ENCODE results near the gene SEC14L2.
A peak's percentile ranks its signal among the peaks of the same experiment; 100 is the strongest.
"Not testable (repeated sequence)": the region's sequence is repeated elsewhere in the genome, so short reads cannot be mapped to it uniquely, and the experiment has no call there.

The SEC14L2 gene

GRCh38 chr22:30426388-30427353, 29.9 kb downstream of the SEC14L2 start:
- DNase-seq (ENCODE audit: low read depth in 2 of 2) = peak; percentile 77 to 90

GRCh38 chr22:30427871-30428270, 31.1 kb downstream of the SEC14L2 start:
- no peak for DNase-seq (ENCODE audit: low read depth in 2 of 2)

- no peak for DNase-seq (ENCODE audit: low read depth in 2 of 2)
Measured at GRCh38 chr22:30429887-30430286, 33.1 kb downstream of the SEC14L2 start.

GRCh38 chr22:30430933-30431332, 34.1 kb downstream of the SEC14L2 start:
- DNase-seq (ENCODE audit: low read depth in 2 of 2) = no peak

GRCh38 chr22:30432096-30432495, 35.3 kb downstream of the SEC14L2 start:
- DNase-seq (ENCODE audit: low read depth in 2 of 2) = no peak

GRCh38 chr22:30432520-30432919, 35.7 kb downstream of the SEC14L2 start:
- no peak for DNase-seq (ENCODE audit: low read depth in 2 of 2)

- DNase-seq (ENCODE audit: low read depth in 2 of 2) = no peak
Measured at GRCh38 chr22:30433227-30433626, 36.4 kb downstream of the SEC14L2 start.

GRCh38 chr22:30433773-30434172, 37.0 kb downstream of the SEC14L2 start:
- no peak for DNase-seq (ENCODE audit: low read depth in 2 of 2)

GRCh38 chr22:30434843-30435242, 38.0 kb downstream of the SEC14L2 start:
- DNase-seq (ENCODE audit: low read depth in 2 of 2) = no peak

- DNase-seq (ENCODE audit: low read depth in 2 of 2) = peak; percentile 52 to 59
Measured at GRCh38 chr22:30435674-30436126, 38.9 kb downstream of the SEC14L2 start.

GRCh38 chr22:30436196-30436595, 39.4 kb downstream of the SEC14L2 start:
- no peak for DNase-seq (ENCODE audit: low read depth in 2 of 2)

GRCh38 chr22:30438559-30438958, 41.7 kb downstream of the SEC14L2 start:
- no peak for DNase-seq (ENCODE audit: low read depth in 2 of 2)

GRCh38 chr22:30439226-30439625, 42.4 kb downstream of the SEC14L2 start:
- no peak for DNase-seq (ENCODE audit: low read depth in 2 of 2)

- no peak for DNase-seq (ENCODE audit: low read depth in 2 of 2)
Measured at GRCh38 chr22:30439836-30440235, 43.0 kb downstream of the SEC14L2 start.

- DNase-seq (ENCODE audit: low read depth in 2 of 2) = no peak
Measured at GRCh38 chr22:30441088-30441487, 44.3 kb downstream of the SEC14L2 start.

- DNase-seq (ENCODE audit: low read depth in 2 of 2) = peak; percentile 45
Measured at GRCh38 chr22:30444632-30445437, 48.0 kb downstream of the SEC14L2 start.

- no peak for DNase-seq (ENCODE audit: low read depth in 2 of 2)
Measured at GRCh38 chr22:30445438-30446145, 48.8 kb downstream of the SEC14L2 start.

GRCh38 chr22:30447656-30448055, 50.8 kb downstream of the SEC14L2 start:
- no peak for DNase-seq (ENCODE audit: low read depth in 2 of 2)

- not testable (repeated sequence) for DNase-seq (ENCODE audit: low read depth in 2 of 2)
Measured at GRCh38 chr22:30451488-30451887, 54.7 kb downstream of the SEC14L2 start.

- no peak for DNase-seq (ENCODE audit: low read depth in 2 of 2)
Measured at GRCh38 chr22:30452861-30453260, 56.0 kb downstream of the SEC14L2 start.

GRCh38 chr22:30453731-30454510, 57.1 kb downstream of the SEC14L2 start:
- DNase-seq (ENCODE audit: low read depth in 2 of 2) = no peak

Data from activated CD4-positive, alpha-beta T cell treated with anti-CD3 and anti-CD28 coated beads for 24 hours (primary cell).